ENCODE data around the gene STRBP.

STRBP gene

GRCh38 chr9:123127512-123128075, 140.8 kb downstream of the STRBP start:
- DNase-seq (ENCODE audit: low spot score), result no peak

GRCh38 chr9:123121457-123121856, 146.9 kb downstream of the STRBP start:
- no peak for DNase-seq (ENCODE audit: low spot score)

- no peak for DNase-seq (ENCODE audit: low spot score)
Measured at GRCh38 chr9:123120953-123121352, 147.4 kb downstream of the STRBP start.

- DNase-seq (ENCODE audit: low spot score), result no peak
Measured at GRCh38 chr9:123120131-123120530, 148.3 kb downstream of the STRBP start.

- DNase-seq (ENCODE audit: low spot score), result no peak
Measured at GRCh38 chr9:123119566-123119965, 148.8 kb downstream of the STRBP start.

GRCh38 chr9:123116036-123116435, 152.3 kb downstream of the STRBP start:
- DNase-seq (ENCODE audit: low spot score), result no peak

GRCh38 chr9:123115146-123115913, 153.1 kb downstream of the STRBP start:
- DNase-seq (ENCODE audit: low spot score), result no peak

- no peak for DNase-seq (ENCODE audit: low spot score)
Measured at GRCh38 chr9:123113185-123113584, 155.2 kb downstream of the STRBP start.

GRCh38 chr9:123112015-123112975, 156.1 kb downstream of the STRBP start:
- no peak for DNase-seq (ENCODE audit: low spot score)

- DNase-seq (ENCODE audit: low spot score), result no peak
Measured at GRCh38 chr9:123111427-123112014, 156.9 kb downstream of the STRBP start.

- no peak for DNase-seq (ENCODE audit: low spot score)
Measured at GRCh38 chr9:123109540-123110279, 158.7 kb downstream of the STRBP start.

- DNase-seq (ENCODE audit: low spot score), result no peak
Measured at GRCh38 chr9:123108976-123109375, 159.4 kb downstream of the STRBP start.

GRCh38 chr9:123107639-123108285, 160.6 kb downstream of the STRBP start:
- no peak for DNase-seq (ENCODE audit: low spot score)

GRCh38 chr9:123105490-123105889, 162.9 kb downstream of the STRBP start:
- no peak for DNase-seq (ENCODE audit: low spot score)

GRCh38 chr9:123104807-123105206, 163.6 kb downstream of the STRBP start:
- no peak for DNase-seq (ENCODE audit: low spot score)

- no peak for DNase-seq (ENCODE audit: low spot score)
Measured at GRCh38 chr9:123102375-123103113, 165.8 kb downstream of the STRBP start.

- no peak for DNase-seq (ENCODE audit: low spot score)
Measured at GRCh38 chr9:123099548-123099947, 168.8 kb downstream of the STRBP start.

GRCh38 chr9:123099042-123099441, 169.3 kb downstream of the STRBP start:
- no peak for DNase-seq (ENCODE audit: low spot score)

- DNase-seq (ENCODE audit: low spot score), result no peak
Measured at GRCh38 chr9:123098096-123098459, 170.3 kb downstream of the STRBP start.

GRCh38 chr9:123097430-123098095, 170.8 kb downstream of the STRBP start:
- no peak for DNase-seq (ENCODE audit: low spot score)
